Dermis blood vessel endothelial cell (primary cell): ENCODE results near the gene HIRA. TPM values are rescaled to one million over a fixed set of nuclear protein-coding genes. Genes with fewer than 3 reads are reported as not detected.
A peak's percentile ranks its signal among the peaks of the same experiment; 100 is the strongest.

Experiments
- DNase-seq: peaks from one replicate; pipeline ENCODE4 v3.0.0; 2010
- total RNA-seq: library from RNA; depleted of rRNA; stranded (reverse); fragments of >200 nt; gene quantifications from 2 replicates; pipeline ENCODE4 v1.2.3, GENCODE V29; 2014

The HIRA gene
- total RNA-seq, 1 donor from 2014 or later, result 20.4 TPM

DNA sequence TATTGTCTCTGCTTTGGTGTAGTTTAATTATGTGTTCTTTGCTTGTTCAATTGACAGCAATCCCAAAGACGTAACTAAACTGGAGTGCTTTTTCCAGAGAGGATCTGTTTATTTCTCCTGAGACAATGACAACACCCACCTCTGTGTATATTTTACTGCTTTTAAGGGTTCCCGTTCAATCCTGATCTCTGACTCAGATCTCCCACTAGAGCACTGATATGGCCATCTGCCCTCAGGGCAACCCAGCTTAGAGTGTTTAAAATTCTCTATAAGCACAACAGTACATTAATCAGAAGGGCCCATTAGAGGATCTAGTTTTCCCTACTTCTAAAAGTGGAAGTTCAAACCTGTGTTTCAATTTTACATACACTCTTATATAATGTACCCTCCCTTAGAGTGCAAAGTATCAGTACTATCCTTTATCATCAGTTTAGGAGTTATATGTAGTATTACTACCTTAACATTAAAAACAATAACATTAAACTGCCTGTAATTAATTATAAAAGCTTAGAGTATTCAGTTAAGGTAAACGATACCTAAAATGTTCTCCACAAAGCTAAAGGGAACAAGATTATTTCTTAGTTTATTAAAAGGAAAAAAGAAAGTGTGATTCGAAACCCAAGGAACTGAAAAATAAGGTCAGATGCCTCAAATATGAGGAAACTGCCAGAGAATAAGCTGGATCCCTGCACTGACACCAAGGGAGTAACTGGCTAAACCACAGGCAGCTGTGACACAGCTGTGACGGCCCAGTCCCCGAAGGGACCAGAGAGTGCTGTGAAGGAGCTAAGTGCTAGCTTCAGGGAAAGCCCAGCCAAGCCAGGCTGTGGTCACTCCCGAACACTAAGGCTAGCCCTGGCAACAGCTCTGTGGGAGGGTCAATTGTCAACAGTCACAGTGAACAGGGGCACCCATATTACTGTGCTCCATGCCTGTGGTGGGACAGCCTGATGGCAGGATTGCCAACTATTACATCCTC is 32.2 kb upstream of the HIRA start:
- no peak for DNase-seq

DNA sequence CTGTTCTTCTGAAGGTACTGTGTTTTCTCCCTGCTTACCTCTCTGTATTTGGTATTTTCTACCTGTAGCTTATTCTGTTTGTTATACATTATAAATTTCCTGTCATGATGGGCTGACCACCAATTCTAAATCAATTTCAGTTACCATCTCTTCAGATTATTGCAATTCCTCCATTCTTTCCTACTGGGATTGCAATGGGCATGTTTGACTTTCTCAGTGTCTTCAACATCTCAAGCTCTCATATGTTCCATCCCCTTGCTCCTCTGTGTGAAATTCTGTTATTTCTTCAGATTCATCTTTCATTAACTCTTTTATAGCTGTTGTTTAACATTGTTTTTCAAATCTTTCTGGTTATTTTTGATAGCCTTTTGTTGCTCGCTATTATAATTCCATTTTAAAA is 31.5 kb upstream of the HIRA start:
- DNase-seq, result no peak

DNA sequence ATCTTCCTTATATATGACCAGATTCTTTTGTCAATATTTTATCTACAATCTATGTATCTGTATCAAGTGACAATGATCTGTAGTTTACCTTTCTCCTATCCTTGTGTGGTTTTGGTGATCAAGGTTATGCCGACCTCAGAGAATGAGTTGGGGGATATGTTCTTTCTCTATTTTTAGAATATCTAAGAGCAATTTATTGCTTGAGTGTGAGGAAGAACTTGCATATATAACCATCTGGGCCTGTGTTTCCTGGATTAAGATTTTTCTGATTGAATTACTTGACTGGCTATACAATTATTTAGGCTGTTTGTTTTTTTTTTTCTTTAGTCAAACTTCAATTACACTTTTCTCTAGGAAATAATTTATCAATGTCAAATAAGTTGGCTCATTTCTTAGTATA is 30.0 kb upstream of the HIRA start:
- DNase-seq, result no peak

DNA sequence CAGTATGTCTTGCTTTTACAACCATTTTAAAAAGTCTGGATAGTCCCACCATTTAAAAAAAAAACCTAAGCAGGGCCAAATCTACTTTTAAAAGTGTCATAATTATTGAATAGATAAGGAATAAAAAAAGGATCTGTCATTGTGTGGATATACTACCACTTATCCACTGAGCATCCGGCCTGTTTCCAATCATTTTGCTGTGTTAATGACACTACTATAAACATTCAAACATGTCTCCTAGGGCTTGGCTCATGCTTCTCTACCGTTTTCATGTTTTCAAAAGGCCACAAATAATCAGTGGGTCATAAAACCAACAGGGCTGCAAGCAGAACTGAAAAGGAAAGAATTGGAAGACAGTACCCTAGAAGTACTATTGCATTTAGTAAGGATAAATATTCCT is 28.5 kb upstream of the HIRA start:
- DNase-seq, result no peak

DNA sequence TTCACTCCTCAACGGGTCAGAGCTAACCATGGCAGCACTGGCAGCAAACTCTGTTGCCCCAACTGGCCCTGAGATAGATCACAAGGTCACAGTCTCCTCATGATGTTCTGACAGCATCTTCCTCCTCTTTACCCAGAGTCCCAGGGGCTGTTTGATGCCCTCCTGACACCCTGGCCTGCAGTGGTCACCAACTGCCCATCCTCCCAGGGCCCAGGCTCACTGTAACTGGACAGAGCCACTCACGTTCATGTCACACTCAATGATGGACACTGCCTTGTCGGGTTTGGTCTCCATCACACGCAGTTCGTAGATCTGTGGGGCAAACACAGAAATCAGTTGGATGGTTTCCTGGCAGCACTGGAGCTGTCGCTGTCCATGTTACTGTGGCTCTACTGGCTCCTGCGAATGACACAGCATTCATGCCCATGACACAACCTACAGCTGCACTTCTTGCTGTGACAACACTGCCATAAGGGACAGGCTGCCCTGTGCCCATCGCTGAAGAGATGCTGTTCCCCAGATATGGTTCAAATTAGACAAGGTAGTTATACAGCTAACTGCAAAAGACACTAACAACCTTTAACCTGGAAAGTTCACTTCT is 26.4 kb upstream of the HIRA start:
- DNase-seq, result no peak

DNA sequence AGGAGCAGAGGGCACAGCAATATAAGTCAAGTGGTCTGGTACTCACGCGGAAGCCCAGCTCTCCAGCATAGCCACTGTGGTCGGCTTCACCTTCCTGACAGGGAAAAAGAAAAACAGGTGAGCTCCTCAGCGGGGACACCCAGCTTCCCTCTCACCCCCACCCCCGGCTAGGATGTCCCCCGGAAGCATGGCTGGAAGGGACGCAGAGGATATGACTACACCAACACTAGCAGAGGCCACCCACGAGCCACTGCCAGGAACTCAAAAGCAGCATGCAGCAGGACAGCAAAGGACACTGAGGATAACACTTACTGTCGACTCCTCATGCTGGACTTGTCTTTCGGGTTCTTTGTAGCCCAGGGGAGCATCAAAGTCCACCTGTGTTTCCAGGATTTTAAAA is 25.0 kb upstream of the HIRA start:
- no peak for DNase-seq

DNA sequence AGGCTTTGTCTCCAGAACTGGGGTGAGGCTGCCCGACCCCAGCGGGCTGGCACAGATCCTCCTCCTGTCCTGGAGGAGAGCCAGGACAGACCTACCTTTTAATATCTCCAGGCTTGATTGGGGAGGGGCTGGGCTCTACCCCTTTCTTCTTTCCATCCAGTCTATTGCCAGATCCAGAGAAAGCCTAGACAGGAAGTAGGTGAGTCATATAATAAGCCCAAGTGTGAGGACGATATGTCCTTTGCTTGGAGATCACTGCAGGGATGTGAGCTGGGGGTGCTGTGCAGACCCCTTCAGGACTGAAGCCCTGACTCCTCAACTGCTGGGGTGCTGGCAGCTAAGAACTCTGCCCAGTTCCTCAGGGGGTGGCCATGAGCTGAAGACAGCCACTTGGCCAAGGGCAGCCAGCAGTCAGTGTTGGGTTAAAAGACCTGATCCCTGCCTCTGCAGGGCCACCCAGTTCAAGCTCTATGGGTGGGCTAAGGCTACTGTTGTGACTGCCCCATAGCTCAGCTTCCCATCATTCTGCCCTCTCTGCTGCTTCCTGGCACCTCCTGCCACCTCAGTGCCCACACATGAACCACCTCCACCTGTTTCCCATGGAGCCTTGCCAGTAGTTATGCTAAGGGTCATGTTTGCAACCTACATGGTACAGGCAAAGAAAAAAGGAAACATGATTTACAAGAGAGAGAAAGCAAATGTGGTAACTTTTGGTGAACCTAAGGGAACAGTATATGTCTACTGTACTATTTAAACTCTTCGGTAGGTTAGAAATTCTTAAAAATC is 24.2 kb upstream of the HIRA start:
- DNase-seq, result peak; percentile 51

DNA sequence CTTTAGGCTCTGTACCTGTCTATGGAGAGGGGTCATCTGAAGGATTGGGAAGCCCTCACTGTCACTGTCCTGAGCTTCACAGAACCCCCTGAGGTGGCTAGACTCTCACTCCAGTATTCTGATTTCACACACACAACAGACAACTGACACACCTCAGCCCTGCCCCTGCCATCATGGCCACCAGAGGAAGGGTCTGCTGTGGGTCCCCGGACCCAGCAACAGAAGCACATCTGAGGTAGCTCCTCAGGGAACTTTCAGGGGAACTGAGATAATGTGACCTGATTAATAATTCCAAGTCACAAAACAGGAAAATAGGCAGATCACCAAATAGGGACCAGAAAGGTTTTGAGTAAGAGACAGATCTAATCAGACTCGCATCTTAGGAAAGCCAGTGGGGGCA is 23.5 kb upstream of the HIRA start:
- no peak for DNase-seq

DNA sequence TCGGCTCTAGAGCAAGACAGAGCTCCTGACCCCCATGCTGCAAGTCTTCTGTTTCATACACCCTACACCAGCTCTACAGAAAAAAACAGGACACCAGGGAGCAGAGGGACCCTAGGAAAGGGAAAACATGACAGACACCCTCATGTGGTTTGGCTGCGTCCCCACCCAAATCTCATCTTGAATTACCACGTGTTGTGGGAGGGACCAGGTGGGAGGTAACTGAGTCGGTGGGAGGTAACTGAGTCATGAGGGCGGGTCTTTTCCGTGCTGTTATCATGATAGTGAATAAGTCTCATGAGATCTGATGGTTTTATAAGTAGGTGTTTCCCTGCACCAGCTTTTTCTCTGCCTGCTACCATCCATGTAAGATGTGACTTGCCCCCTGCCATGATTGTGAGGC is 22.6 kb upstream of the HIRA start:
- DNase-seq, result no peak

DNA sequence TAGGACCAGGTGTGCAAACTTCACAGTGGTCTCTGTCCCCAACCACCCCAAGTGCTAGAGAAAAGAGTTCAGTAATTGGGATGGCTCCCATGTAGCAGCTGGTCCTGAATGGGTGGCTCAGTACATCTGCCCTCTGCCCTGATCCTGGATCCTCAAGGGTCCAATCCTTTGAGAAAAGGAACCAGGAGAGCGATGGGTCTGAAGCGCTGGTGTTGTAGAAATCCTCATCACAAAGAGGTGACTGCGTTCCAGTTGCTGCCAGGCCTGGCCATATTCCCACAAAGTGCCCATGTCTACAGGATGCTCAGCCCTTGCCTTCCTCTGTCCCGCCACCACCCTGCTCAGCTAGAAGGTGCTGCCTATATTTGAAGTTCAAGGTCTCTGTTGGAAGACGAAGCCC is 22.2 kb upstream of the HIRA start:
- DNase-seq, result no peak

DNA sequence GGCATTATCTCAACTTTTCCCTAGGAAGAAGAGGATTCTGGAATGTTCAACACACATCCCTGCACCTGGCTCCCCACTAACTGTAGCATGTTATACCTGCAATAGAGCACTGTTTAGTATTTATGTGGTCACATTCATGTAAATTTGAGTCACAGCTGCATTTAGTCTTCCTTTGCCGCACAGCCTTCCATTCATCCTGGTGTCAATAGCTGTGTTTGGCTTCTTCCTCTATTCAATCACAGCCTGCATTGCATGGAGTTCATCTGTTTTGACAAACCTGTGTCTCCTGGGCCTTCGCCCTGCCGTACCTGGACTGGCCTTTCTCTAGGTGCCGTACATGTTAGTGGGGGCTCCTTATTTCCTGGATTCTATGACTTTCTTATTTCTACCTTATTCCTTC is 20.0 kb upstream of the HIRA start:
- no peak for DNase-seq

DNA sequence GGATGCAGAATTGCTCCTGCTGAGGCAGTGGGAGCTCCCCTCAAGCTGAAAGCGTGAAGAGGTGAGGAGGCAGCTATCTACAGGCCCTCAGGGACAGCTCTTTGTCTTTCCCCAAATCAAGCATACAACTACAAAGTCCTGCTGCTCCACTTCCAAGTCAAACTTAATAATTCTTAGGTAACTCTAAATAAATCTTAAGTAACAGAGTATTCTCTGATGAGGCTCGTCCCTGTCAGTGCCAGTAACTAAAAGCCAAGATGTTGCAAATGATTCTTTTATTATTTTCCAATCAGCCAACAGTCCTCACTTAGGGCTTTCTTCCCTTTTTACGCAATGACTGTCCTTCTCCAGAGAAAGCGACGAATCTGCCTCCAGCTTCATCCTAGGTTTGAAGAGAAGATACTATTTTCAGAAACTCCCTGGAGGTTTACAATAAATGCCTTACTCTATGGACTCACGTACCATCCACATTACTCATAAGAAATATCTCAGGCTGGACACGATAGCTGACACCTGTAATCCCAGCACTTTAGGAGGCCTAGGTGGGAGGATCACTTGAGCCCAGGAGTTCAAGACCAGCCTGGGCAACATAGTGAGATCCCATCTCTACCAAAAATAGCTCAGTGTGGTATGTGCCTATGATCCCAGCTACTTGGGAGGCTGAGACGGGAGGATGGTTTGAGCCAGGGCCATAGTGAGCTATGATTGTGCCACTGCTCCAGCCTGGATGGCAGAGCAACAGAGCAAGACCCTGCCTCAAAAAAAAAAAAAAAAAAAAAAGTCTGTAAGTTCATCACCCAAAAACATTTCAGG is 19.0 kb upstream of the HIRA start:
- no peak for DNase-seq

DNA sequence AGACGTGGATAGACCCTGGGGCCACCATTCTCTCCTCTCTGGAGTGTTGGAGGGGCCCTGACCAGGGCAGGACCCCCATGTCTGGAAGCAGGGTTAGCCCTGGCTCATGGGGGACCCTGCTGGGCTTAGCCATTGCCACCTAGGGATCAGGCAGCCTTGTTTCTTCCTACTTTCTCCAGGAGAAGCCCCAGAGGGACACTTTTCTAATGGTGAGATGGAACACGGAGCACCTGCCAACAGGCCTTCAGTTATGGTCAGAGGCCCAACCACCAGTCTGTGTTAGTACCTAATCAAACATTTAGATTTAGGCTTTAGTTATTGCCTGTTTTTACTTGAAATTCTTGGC is 17.9 kb upstream of the HIRA start:
- no peak for DNase-seq

DNA sequence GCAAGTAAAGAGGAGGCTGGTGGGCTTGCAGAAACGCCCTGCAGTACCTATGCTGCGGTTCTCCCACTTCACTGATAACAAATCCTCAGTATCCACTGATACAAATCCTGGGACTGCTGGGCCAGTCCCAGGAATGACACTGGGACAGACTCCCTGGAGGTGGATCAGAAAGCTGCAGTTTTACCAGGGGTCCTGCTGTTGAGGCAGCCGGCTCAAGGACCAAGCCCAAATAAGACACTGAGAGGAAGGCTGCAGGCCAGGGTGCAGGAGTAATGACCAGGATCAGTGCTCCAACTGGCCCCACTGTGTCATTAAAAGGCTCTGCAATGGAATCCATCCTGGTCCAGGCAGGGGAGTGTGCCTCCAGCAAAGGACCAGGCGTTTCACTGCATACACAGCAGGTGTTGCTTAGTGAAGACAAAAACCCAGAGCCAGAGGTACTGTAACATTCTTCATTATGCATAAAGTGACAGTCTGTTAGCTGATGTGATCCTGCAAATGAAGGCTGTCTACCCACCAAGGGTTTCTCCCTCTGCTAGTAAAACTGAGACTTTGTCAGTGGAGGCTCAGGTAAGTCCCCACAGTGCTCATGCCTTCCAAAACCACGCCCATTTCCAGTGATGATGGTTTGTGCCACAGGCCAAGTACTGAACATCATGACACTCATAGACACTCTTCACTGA is 17.3 kb upstream of the HIRA start:
- DNase-seq, result no peak

DNA sequence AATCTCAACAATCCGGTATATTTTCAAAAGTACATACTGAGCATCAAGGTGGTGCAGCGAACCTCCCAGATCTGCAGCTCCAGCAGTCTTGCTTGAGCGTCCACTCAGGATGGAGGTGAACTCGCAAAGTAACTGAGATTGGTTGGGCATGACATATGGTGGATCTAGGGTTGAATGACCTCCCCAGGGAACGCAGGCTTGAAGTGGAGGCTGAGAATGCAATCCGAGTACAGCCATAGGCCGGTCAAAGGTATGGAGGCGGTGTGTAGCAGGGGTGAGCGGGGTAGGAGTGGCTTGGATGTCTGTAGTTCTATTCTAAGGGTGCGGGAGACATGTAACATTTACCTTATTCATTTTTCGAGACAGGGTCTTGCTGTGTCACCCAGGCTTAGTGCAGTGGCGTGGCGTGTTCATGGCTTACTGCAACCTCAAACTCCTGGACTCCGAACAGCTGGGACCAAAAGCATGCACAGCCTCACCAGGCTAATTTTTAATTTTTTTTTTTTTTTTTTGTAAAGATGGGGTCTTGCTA is 16.6 kb upstream of the HIRA start:
- DNase-seq, result peak; percentile 59

DNA sequence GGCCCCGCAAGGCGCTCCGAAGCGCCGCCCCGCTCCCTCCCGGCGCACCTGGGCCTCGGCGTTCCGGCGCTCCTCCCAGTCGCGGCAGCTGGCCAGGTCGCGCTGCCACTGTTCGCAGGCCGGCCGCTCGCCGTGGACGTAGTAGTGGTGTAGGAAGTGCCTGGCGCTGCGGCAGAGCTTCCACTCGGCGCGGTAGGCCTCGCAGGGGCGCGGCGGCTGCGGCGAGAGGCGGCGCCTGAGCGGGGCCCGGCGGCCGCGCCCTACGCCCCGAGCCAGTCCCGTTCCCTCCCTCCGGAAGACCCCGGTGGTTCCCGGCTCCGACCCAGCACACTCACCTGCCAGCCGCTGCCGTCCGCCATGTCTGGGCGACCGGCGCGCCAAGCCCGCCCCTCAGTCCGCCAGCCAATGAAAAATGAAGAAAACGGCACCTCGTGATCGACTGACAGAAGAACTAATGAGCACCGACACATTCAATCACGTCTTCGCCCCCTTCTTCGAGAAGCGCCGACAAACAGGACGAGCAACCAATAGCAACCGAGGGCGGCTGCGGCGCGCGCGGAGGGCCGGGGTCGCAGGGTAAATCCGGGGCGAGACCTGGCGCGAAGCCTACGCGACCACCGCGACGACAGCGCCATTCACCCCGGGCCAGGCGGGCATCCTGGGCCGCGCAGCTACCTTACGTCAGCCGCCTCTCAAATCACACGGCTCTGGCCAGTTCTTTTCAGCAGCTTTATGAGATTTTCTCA is 16.0 kb upstream of the HIRA start, which contains the start of gene C22orf39:
TSS of gene C22orf39 (minus strand) at position 382 of the 746 bp plus-strand sequence. CDS start at position 359, 23 bp downstream.
- DNase-seq, result peak; percentile 95

DNA sequence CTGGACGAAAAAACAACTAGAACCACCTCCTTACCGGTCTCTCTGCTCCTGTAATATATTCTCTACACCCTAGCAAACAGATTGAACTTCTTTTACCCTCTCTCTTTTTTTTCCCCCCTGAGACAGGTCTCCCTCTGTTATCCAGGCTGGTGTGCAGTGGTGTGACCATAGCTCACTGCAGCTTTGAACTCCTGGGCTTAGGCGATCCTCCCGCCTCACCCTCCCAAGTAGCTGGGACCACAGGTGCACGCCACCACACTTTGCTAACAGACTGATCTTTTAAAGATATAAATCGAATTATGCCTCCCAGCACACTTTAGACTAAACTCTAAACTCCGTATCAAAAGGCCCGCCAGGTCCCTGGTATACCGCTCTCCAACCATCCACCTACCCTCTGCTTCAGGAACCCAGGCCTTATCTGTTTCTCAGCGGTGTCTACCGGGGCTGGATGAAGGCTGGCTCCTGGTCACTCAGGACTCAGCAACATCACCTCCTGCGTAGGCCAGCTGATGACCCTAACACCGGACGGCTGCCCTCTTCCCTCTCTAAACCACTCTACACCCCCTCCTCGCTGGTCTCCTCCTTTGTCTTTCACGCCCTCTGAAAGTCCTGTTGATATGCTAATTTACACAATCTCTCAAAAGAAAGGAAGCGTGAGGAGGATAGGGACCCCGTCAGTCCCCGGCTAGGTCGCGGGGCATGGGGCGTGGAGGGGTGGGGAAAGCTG is 15.2 kb upstream of the HIRA start:
- peak; percentile 37 for DNase-seq

DNA sequence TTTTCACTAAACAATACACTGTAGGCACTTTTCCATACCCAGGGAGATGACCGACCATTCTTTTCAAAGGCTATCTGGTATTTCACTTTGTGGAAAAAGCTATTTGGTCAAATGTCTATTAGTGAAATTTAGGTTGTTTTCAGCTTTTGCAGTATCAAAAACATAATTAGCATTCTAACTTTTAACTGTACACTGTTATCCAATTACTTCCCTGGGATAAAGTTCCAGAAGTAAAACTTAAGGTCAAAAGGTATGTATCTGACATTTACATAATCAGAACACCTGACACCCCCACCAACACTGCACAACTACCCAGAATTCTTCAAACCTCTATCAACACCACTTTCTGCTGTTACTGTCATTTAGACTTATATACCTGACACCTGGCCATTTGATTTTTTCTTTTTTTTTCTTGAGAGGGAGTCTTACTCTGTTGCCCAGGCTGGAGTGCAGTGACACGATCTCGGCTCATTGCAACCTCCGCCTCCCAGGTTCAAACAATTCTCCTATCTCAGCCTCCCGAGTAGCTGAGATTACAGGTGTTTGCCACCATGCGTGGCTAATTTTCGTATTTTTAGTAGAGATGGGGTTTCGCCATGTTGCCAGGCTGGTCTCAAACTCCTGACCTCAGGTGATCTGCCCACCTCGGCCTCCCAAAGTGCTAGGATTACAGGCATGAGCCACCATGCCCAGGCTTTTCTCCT is 13.9 kb upstream of the HIRA start:
- peak; percentile 20 for DNase-seq

DNA sequence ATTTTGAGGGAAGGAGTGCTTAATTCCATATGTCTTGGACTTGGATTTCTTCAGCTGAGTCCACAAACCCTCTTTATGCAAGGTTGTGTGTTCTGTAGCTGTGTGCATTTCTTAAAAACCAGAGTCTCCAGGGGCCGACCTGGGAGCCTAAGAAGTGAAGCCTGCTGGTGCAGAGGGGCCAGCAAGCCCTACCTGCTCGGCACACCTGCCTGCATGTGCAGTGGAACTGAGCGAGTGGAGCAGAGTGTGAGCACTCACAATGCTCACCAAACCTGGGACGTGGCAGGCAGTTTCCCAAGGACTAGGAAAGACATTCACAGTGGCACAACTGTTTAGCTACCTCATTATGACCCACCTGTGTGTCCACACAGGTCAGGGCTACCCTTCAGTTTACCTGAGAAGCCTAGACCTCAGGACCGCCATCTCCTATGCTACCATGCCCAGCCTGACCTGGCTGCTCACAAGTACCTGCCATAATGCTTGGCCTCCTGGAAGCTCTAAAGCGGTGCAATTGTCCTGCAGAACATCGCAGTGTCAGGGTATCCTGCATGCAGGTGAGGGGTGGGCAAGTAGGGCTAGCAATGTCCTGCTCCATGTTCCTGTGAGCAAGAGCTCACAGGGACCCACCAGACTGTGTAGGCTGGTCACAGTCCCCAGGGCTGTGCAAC is 12.1 kb upstream of the HIRA start:
- no peak for DNase-seq
